Suprapubic skin (tissue), 4 donors: ENCODE results near the gene TNNT2. TPM values are rescaled to one million over a fixed set of nuclear protein-coding genes. Genes with fewer than 3 reads are reported as not detected.

Experiments used
- DNase-seq, 2 donors: peaks; one replicate each; pipeline ENCODE4 v3.0.0-alpha.2; 2019; ENCODE audit warnings: low spot score in 2 of 2
- H3K27ac ChIP-seq: fragments of 200-600 bp; sonication (generic); one replicate; pipeline ENCODE4 v1.5.1; 2019
- H3K27me3 ChIP-seq: fragments of 200-600 bp; sonication (generic); one replicate; pipeline ENCODE4 v1.5.1; 2019
- H3K36me3 ChIP-seq: fragments of 200-600 bp; sonication (generic); one replicate; pipeline ENCODE4 v1.5.1; 2019
- H3K4me1 ChIP-seq: fragments of 200-600 bp; sonication (generic); one replicate; pipeline ENCODE4 v1.5.1; 2019
- H3K4me3 ChIP-seq: fragments of 200-600 bp; sonication (generic); one replicate; pipeline ENCODE4 v1.5.1; 2019; ENCODE audit warnings: mild to moderate bottlenecking
- H3K9me3 ChIP-seq: fragments of 200-600 bp; sonication (generic); one replicate; pipeline ENCODE4 v1.5.1; 2019
- CTCF ChIP-seq, 2 donors: fragments of 200-600 bp in 1 of 2; fragments of 450-650 bp in 1 of 2; sonication (generic) in 1 of 2; IDR thresholded peaks; one replicate each; pipeline ENCODE4 v1.5.1; 2016 to 2019; ENCODE audit warnings: antibody characterized with exemption in 2 of 2, mild to moderate bottlenecking in 1 of 2, moderate library complexity in 1 of 2
- EP300 ChIP-seq: sonication (generic); formaldehyde crosslinking; IDR thresholded peaks from one replicate; pipeline ENCODE4 v1.6.1; 2017; ENCODE audit warnings: antibody characterized with exemption
- POLR2A ChIP-seq, 2 donors: fragments of 450-650 bp; IDR thresholded peaks; one replicate each; pipeline ENCODE4 v1.6.1; 2017; ENCODE audit warnings: antibody characterized with exemption in 2 of 2, mild to moderate bottlenecking in 2 of 2, moderate library complexity in 2 of 2
- POLR2AphosphoS5 ChIP-seq, 3 donors: sonication (generic); formaldehyde crosslinking; IDR thresholded peaks; one replicate each; pipeline ENCODE4 v1.6.1; 2017; ENCODE audit warnings: antibody characterized with exemption in 3 of 3
- WGBS: methylation state at CpG from one replicate; pipeline ENCODE4 v1.1.5; 2018; 5-methylcytosine and 5-hydroxymethylcytosine counted together
- total RNA-seq, 4 donors: library from RNA; depleted of rRNA; stranded (reverse); fragments of >200 nt; gene quantifications; one replicate each; pipeline ENCODE4 v1.1.0, GENCODE V29; 2016

TNNT2 gene
- total RNA-seq, 4 donors from 2014 or later = 7.9 to 54.6 (median 19.0) TPM

GRCh38 chr1:201310251-201310985, 67.1 kb downstream of the TNNT2 start:
- Histone ChIP-seq H3K36me3 (peaks cover 10% of the 10 kb centered on the region), H3K27ac (peak overlapping the region; percentile 89), H3K9me3 (no peaks in the 10 kb centered on the region), H3K27me3 (no peaks in the 10 kb centered on the region), H3K4me3 (no peak overlapping the region), H3K4me1 (peaks cover 96% of the 10 kb centered on the region)
- TF ChIP-seq POLR2AphosphoS5 (IDR thresholded peaks at IDR 0.05) = peak in 1 of 3 donors; percentile 31
- TF ChIP-seq POLR2A (IDR thresholded peaks at IDR 0.05) = no peak
- WGBS = 56% methylated on average over 6 of the region's 7 CpGs
- DNase-seq = no peak

- H3K36me3 ChIP-seq = peaks cover 3% of the 10 kb centered on the region
- H3K27me3 ChIP-seq = no peaks in the 10 kb centered on the region
- TF ChIP-seq CTCF (IDR thresholded peaks at IDR 0.05) (no peak), POLR2AphosphoS5 (IDR thresholded peaks at IDR 0.05) (peak in 2 of 3 donors; percentile 82 to 96), POLR2A (IDR thresholded peaks at IDR 0.05) (no peak), EP300 (no peak)
- H3K9me3 ChIP-seq = no peaks in the 10 kb centered on the region
- WGBS = no CpG with 5 or more reads among the region's 9 CpGs
- peak overlapping the region; percentile 89 for H3K27ac ChIP-seq
- peaks cover 97% of the 10 kb centered on the region for H3K4me1 ChIP-seq
- no peak overlapping the region for H3K4me3 ChIP-seq
- peak; percentile 89 to 90 for DNase-seq
Observed at GRCh38 chr1:201309416-201309815, 68.1 kb downstream of the TNNT2 start.

Other genes with a start within 250 kb of the TNNT2 start
- gene TMEM9, start 223.2 kb downstream of the TNNT2 start, total RNA-seq = 10 to 100 TPM; 38.1 to 50.8 (median 40.7) TPM
- under 1 TPM in 2 of 4 donors, not detected in 2; 0.13 to 0.57 TPM for gene IGFN1, start 186.9 kb downstream of the TNNT2 start, total RNA-seq
- 1,000 to 10,000 TPM in 3 of 4 donors, 100 to 1,000 TPM in 1; 888 to 1,187 (median 1,096) TPM for gene PKP1, start 94.2 kb downstream of the TNNT2 start, total RNA-seq
- 100 to 1,000 TPM; 175 to 303 (median 218) TPM for gene LAD1, start 21.6 kb upstream of the TNNT2 start, total RNA-seq
- gene TNNI1, start 44.0 kb upstream of the TNNT2 start, total RNA-seq = under 1 TPM in 2 of 4 donors, not detected in 2; 0.23 to 0.44 TPM
- 10 to 100 TPM; 31.5 to 61.1 (median 44.5) TPM for gene PHLDA3, start 91.5 kb upstream of the TNNT2 start, total RNA-seq
- gene CSRP1, start 129.4 kb upstream of the TNNT2 start, total RNA-seq = 100 to 1,000 TPM; 379 to 436 (median 414) TPM
- gene NAV1, start 161.4 kb upstream of the TNNT2 start, total RNA-seq = 10 to 100 TPM; 17.4 to 36.9 (median 25.5) TPM